ENCODE data around the gene EDC3.
"Not testable (repeated sequence)": the region's sequence is repeated elsewhere in the genome, so short reads cannot be mapped to it uniquely, and the experiment has no call there.

The EDC3 gene

GRCh38 chr15:74630284-74631086 lies 65.3 kb downstream of the EDC3 start:
- no peak overlapping the region for H3K27ac ChIP-seq (ENCODE audit: low read depth, low read length)
- no peaks in the 10 kb centered on the region for H3K4me1 ChIP-seq (ENCODE audit: control insufficient read depth, low read depth, low read length)
- H3K4me3 ChIP-seq (ENCODE audit: low read length): no peak overlapping the region
- no peak overlapping the region for H2BK5ac ChIP-seq (ENCODE audit: low read length)
- H3K4ac ChIP-seq (ENCODE audit: low read depth, low read length): no peak overlapping the region
- H3K23ac ChIP-seq (ENCODE audit: low read length): no peak overlapping the region
- H3K56ac ChIP-seq (ENCODE audit: low read length): no peak overlapping the region
- H4K8ac ChIP-seq (ENCODE audit: low read depth, low read length): no peak overlapping the region
- H3K27me3 ChIP-seq (ENCODE audit: insufficient read depth, low read length, poor library complexity): no peaks in the 10 kb centered on the region
- peaks cover 9% of the 10 kb centered on the region for H3K36me3 ChIP-seq (ENCODE audit: control insufficient read depth, insufficient read depth, low read length)
- no CpG with 5 or more reads among the region's 6 CpGs for WGBS (ENCODE audit: extremely low coverage, insufficient coverage, low lambda C conversion rate)
- DNase-seq: no peak
- no peaks in the 10 kb centered on the region for H3K79me2 ChIP-seq (ENCODE audit: control insufficient read depth, insufficient read depth, low read length)
- H2BK120ac ChIP-seq (ENCODE audit: low read depth, low read length): no peak overlapping the region
- H4K5ac ChIP-seq (ENCODE audit: low read length): no peak overlapping the region
- no peak overlapping the region for H2BK15ac ChIP-seq (replicated peaks; ENCODE audit: low read depth)
- H3K4me2 ChIP-seq (ENCODE audit: low read length): no peak overlapping the region
- H3K79me1 ChIP-seq (ENCODE audit: low read length): no peaks in the 10 kb centered on the region
- H3K18ac ChIP-seq (ENCODE audit: low read length): no peak overlapping the region
- H2AK5ac ChIP-seq (ENCODE audit: low read length): no peak overlapping the region
- no peak overlapping the region for H3K9ac ChIP-seq (ENCODE audit: low read length)

DNA sequence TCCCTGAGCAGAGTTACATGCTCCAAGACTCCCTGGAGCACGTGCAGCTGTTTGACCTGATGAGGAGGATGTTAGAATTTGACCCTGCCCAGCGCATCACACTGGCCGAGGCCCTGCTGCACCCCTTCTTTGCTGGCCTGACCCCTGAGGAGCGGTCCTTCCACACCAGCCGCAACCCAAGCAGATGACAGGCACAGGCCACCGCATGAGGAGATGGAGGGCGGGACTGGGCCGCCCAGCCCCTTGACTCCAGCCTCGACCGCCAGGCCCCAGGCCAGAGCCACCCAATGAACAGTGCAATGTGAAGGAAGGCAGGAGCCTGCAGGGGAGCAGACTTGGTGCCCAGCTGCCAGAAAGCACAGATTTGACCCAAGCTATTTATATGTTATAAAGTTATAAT lies 66.1 kb downstream of the EDC3 start:
- not testable (repeated sequence) for H3K4me1 ChIP-seq (ENCODE audit: control insufficient read depth, low read depth, low read length); H2BK15ac ChIP-seq (replicated peaks; ENCODE audit: low read depth); H3K4me3 ChIP-seq (ENCODE audit: low read length); H2BK120ac ChIP-seq (ENCODE audit: low read depth, low read length); H3K27me3 ChIP-seq (ENCODE audit: insufficient read depth, low read length, poor library complexity); H3K4me2 ChIP-seq (ENCODE audit: low read length); H3K4ac ChIP-seq (ENCODE audit: low read depth, low read length); H3K79me1 ChIP-seq (ENCODE audit: low read length); H3K79me2 ChIP-seq (ENCODE audit: control insufficient read depth, insufficient read depth, low read length); H2BK5ac ChIP-seq (ENCODE audit: low read length); H4K8ac ChIP-seq (ENCODE audit: low read depth, low read length); H3K18ac ChIP-seq (ENCODE audit: low read length); H3K23ac ChIP-seq (ENCODE audit: low read length); H3K9ac ChIP-seq (ENCODE audit: low read length); DNase-seq; H2AK5ac ChIP-seq (ENCODE audit: low read length); H3K56ac ChIP-seq (ENCODE audit: low read length); H3K27ac ChIP-seq (ENCODE audit: low read depth, low read length); H4K5ac ChIP-seq (ENCODE audit: low read length)
- H3K36me3 ChIP-seq (ENCODE audit: control insufficient read depth, insufficient read depth, low read length): peaks cover 12% of the 10 kb centered on the region
- WGBS (ENCODE audit: extremely low coverage, insufficient coverage, low lambda C conversion rate): no CpG with 5 or more reads among the region's 10 CpGs

GRCh38 chr15:74628949-74629348 lies 66.9 kb downstream of the EDC3 start:
- no peak overlapping the region for H2AK5ac ChIP-seq (ENCODE audit: low read length)
- no peak overlapping the region for H3K56ac ChIP-seq (ENCODE audit: low read length)
- H3K23ac ChIP-seq (ENCODE audit: low read length): no peak overlapping the region
- H3K4me3 ChIP-seq (ENCODE audit: low read length): no peak overlapping the region
- H2BK5ac ChIP-seq (ENCODE audit: low read length): no peak overlapping the region
- no peaks in the 10 kb centered on the region for H3K79me2 ChIP-seq (ENCODE audit: control insufficient read depth, insufficient read depth, low read length)
- whole genome bisulfite sequencing (ENCODE audit: extremely low coverage, insufficient coverage, low lambda C conversion rate): no CpG with 5 or more reads among the region's 5 CpGs
- no peak overlapping the region for H4K5ac ChIP-seq (ENCODE audit: low read length)
- H3K27me3 ChIP-seq (ENCODE audit: insufficient read depth, low read length, poor library complexity): no peaks in the 10 kb centered on the region
- no peak overlapping the region for H2BK120ac ChIP-seq (ENCODE audit: low read depth, low read length)
- H3K4ac ChIP-seq (ENCODE audit: low read depth, low read length): no peak overlapping the region
- no peaks in the 10 kb centered on the region for H3K79me1 ChIP-seq (ENCODE audit: low read length)
- H4K8ac ChIP-seq (ENCODE audit: low read depth, low read length): no peak overlapping the region
- H3K36me3 ChIP-seq (ENCODE audit: control insufficient read depth, insufficient read depth, low read length): peaks cover 12% of the 10 kb centered on the region
- DNase-seq: no peak
- H3K4me1 ChIP-seq (ENCODE audit: control insufficient read depth, low read depth, low read length): no peaks in the 10 kb centered on the region
- H2BK15ac ChIP-seq (replicated peaks; ENCODE audit: low read depth): no peak overlapping the region
- H3K18ac ChIP-seq (ENCODE audit: low read length): no peak overlapping the region
- no peak overlapping the region for H3K27ac ChIP-seq (ENCODE audit: low read depth, low read length)
- no peak overlapping the region for H3K4me2 ChIP-seq (ENCODE audit: low read length)
- no peak overlapping the region for H3K9ac ChIP-seq (ENCODE audit: low read length)

DNA sequence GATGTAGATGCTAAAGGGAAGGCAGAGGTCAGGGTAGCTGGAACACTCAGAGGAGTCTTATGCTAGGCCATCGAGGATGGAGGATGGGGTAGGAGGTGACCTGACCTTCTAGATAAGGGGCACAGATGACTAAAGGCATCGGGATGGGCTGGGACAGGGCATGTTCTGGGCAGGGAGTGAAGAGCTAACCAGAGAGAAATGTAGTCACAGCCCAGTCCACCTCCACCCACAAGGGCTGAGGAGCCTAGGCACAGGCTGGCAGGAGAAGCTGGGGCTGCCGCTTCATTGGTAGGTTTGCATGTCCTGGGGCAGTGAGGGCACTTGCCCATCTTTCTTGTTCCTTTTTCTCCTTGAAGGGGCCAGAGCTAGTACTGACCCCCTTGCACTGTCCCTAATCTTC lies 67.6 kb downstream of the EDC3 start:
- Histone ChIP-seq H3K56ac (ENCODE audit: low read length) (no peak overlapping the region), H3K27me3 (ENCODE audit: insufficient read depth, low read length, poor library complexity) (no peaks in the 10 kb centered on the region), H3K18ac (ENCODE audit: low read length) (no peak overlapping the region), H3K23ac (ENCODE audit: low read length) (no peak overlapping the region), H3K4me3 (ENCODE audit: low read length) (no peak overlapping the region), H2BK120ac (ENCODE audit: low read depth, low read length) (no peak overlapping the region), H3K4ac (ENCODE audit: low read depth, low read length) (no peak overlapping the region), H4K8ac (ENCODE audit: low read depth, low read length) (no peak overlapping the region), H3K79me2 (ENCODE audit: control insufficient read depth, insufficient read depth, low read length) (no peaks in the 10 kb centered on the region), H3K27ac (ENCODE audit: low read depth, low read length) (no peak overlapping the region), H3K79me1 (ENCODE audit: low read length) (no peaks in the 10 kb centered on the region), H3K4me1 (ENCODE audit: control insufficient read depth, low read depth, low read length) (no peaks in the 10 kb centered on the region), H2BK15ac (replicated peaks; ENCODE audit: low read depth) (no peak overlapping the region), H4K5ac (ENCODE audit: low read length) (no peak overlapping the region), H2AK5ac (ENCODE audit: low read length) (no peak overlapping the region), H3K4me2 (ENCODE audit: low read length) (no peak overlapping the region), H3K36me3 (ENCODE audit: control insufficient read depth, insufficient read depth, low read length) (peaks cover 12% of the 10 kb centered on the region), H3K9ac (ENCODE audit: low read length) (no peak overlapping the region), H2BK5ac (ENCODE audit: low read length) (no peak overlapping the region)
- no peak for DNase-seq
- no CpG with 5 or more reads among the region's 3 CpGs for WGBS (ENCODE audit: extremely low coverage, insufficient coverage, low lambda C conversion rate)

GRCh38 chr15:74627766-74628165 lies 68.1 kb downstream of the EDC3 start:
- no peaks in the 10 kb centered on the region for H3K79me2 ChIP-seq (ENCODE audit: control insufficient read depth, insufficient read depth, low read length)
- no peak overlapping the region for H3K23ac ChIP-seq (ENCODE audit: low read length)
- no peak overlapping the region for H2BK120ac ChIP-seq (ENCODE audit: low read depth, low read length)
- H2AK5ac ChIP-seq (ENCODE audit: low read length): no peak overlapping the region
- no peak for DNase-seq
- no peak overlapping the region for H3K4ac ChIP-seq (ENCODE audit: low read depth, low read length)
- H3K79me1 ChIP-seq (ENCODE audit: low read length): peaks cover 2% of the 10 kb centered on the region
- no peaks in the 10 kb centered on the region for H3K27me3 ChIP-seq (ENCODE audit: insufficient read depth, low read length, poor library complexity)
- no peaks in the 10 kb centered on the region for H3K4me1 ChIP-seq (ENCODE audit: control insufficient read depth, low read depth, low read length)
- no peak overlapping the region for H4K5ac ChIP-seq (ENCODE audit: low read length)
- WGBS (ENCODE audit: extremely low coverage, insufficient coverage, low lambda C conversion rate): no CpG with 5 or more reads among the region's 5 CpGs
- H3K18ac ChIP-seq (ENCODE audit: low read length): no peak overlapping the region
- H3K27ac ChIP-seq (ENCODE audit: low read depth, low read length): no peak overlapping the region
- H4K8ac ChIP-seq (ENCODE audit: low read depth, low read length): no peak overlapping the region
- no peak overlapping the region for H2BK15ac ChIP-seq (replicated peaks; ENCODE audit: low read depth)
- H2BK5ac ChIP-seq (ENCODE audit: low read length): no peak overlapping the region
- no peak overlapping the region for H3K4me2 ChIP-seq (ENCODE audit: low read length)
- H3K4me3 ChIP-seq (ENCODE audit: low read length): no peak overlapping the region
- no peak overlapping the region for H3K9ac ChIP-seq (ENCODE audit: low read length)
- H3K56ac ChIP-seq (ENCODE audit: low read length): no peak overlapping the region
- H3K36me3 ChIP-seq (ENCODE audit: control insufficient read depth, insufficient read depth, low read length): peaks cover 12% of the 10 kb centered on the region
